ENCODE data around the gene PTH1R. TPM values are rescaled to one million over a fixed set of nuclear protein-coding genes. Genes with fewer than 3 reads are reported as not detected.

The PTH1R gene
- polyA plus RNA-seq, 1 donor (not counting 4 experiments of a cell fraction or from before 2014, with no cell fraction given) = not detected

DNA sequence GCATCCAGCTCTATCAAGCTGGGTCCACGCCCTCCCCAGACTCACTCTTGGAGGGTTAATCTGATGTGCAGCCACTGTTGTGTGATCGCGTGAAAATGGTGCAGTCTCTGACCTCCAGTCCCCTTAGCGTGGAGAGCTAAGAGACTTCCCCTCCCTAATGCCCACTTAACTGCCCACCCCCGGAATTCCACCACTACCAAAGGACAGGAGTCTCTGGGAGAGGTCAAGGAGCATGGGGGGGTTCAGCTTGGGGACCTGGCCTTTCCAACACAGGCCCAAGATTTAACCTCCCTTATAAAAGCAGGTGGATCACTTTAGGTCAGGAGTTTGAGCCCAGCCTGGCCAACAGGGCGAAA is 50.2 kb downstream of the PTH1R start:
- peaks cover 33 to 40% of the 10 kb centered on the region in 2 experiments for H3K36me3 ChIP-seq (ENCODE audit: control insufficient read depth in 2 of 2, extremely low read depth in 1 of 2, insufficient read depth in 2 of 2, low read length in 2 of 2)
- H3K4me1 ChIP-seq (ENCODE audit: control insufficient read depth, extremely low read depth, insufficient read depth, low read length) = peaks cover 15% of the 10 kb centered on the region
- no peak overlapping the region for H3K4me2 ChIP-seq (ENCODE audit: control insufficient read depth, extremely low read depth, insufficient read depth, low read depth, low read length)
- H3K9me1 ChIP-seq (ENCODE audit: control insufficient read depth, extremely low read depth, insufficient read depth, low read length) = peaks cover 9% of the 10 kb centered on the region
- FAIRE-seq (no peak), DNase-seq (ENCODE audit: low read depth, low spot score) (no peak)
- dilution Hi-C loops (cut with MboI; ENCODE audit: extremely low pct_ligation_motif_present, low sequenced_read_pairs) = no loop called here
- H3K27me3 ChIP-seq (ENCODE audit: control insufficient read depth, extremely low read depth, insufficient read depth, low read length) = no peaks in the 10 kb centered on the region
- TF ChIP-seq, protein P1, sequence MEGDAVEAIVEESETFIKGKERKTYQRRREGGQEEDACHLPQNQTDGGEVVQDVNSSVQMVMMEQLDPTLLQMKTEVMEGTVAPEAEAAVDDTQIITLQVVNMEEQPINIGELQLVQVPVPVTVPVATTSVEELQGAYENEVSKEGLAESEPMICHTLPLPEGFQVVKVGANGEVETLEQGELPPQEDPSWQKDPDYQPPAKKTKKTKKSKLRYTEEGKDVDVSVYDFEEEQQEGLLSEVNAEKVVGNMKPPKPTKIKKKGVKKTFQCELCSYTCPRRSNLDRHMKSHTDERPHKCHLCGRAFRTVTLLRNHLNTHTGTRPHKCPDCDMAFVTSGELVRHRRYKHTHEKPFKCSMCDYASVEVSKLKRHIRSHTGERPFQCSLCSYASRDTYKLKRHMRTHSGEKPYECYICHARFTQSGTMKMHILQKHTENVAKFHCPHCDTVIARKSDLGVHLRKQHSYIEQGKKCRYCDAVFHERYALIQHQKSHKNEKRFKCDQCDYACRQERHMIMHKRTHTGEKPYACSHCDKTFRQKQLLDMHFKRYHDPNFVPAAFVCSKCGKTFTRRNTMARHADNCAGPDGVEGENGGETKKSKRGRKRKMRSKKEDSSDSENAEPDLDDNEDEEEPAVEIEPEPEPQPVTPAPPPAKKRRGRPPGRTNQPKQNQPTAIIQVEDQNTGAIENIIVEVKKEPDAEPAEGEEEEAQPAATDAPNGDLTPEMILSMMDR (optimal IDR thresholded peaks at IDR 0.05 in 1 of 3, IDR thresholded peaks at IDR 0.05 in 1 of 3, conservative IDR thresholded peaks at IDR 0.05 in 1 of 3; ENCODE audit: extremely low read depth in 1 of 3, insufficient read depth in 2 of 3, low read length in 3 of 3) = no peak
- no peak for TF ChIP-seq EZH2 (IDR thresholded peaks at IDR 0.05; ENCODE audit: low read length)
- no peak overlapping the region for H3K4me3 ChIP-seq (ENCODE audit: control insufficient read depth in 2 of 3, extremely low read depth in 1 of 3, insufficient read depth in 2 of 3, low read depth in 1 of 3, low read length in 3 of 3)
- no peak overlapping the region for H3K9ac ChIP-seq (ENCODE audit: control insufficient read depth, extremely low read depth, insufficient read depth, low read length)
- H4K20me1 ChIP-seq (ENCODE audit: control insufficient read depth, extremely low read depth, insufficient read depth, low read length) = no peaks in the 10 kb centered on the region
- no peaks in the 10 kb centered on the region for H3K9me3 ChIP-seq (ENCODE audit: control insufficient read depth, low read depth, low read length)
- H3K79me2 ChIP-seq (ENCODE audit: control insufficient read depth, insufficient read depth, low read length) = peaks cover 43% of the 10 kb centered on the region
- H3K27ac ChIP-seq (ENCODE audit: control insufficient read depth, insufficient read depth, low read length) = no peak overlapping the region
- no peak overlapping the region for H2AFZ ChIP-seq (ENCODE audit: control insufficient read depth, low read length)

DNA sequence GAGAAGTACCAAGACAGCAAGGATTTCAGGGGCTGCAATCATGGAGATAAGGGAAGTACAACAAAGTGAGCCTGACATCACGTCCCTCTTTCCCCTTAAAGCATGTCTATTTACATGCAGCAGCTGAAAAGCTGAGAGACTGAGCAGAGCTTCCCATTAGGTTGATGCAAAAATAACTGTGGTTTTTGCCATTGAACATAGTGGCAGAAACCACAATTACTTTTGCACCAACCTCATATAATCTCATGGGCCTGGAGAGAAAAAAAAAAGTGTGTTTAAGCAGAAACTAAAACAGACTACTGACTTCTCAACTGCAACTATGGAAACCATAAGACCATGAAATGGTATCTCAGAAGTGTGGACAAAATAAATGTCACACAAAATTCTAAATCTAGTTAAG is 50.8 kb downstream of the PTH1R start:
- H3K4me3 ChIP-seq (ENCODE audit: control insufficient read depth in 2 of 3, extremely low read depth in 1 of 3, insufficient read depth in 2 of 3, low read depth in 1 of 3, low read length in 3 of 3) = no peak overlapping the region
- no peaks in the 10 kb centered on the region for H3K9me3 ChIP-seq (ENCODE audit: control insufficient read depth, low read depth, low read length)
- H4K20me1 ChIP-seq (ENCODE audit: control insufficient read depth, extremely low read depth, insufficient read depth, low read length) = no peaks in the 10 kb centered on the region
- H3K27me3 ChIP-seq (ENCODE audit: control insufficient read depth, extremely low read depth, insufficient read depth, low read length) = no peaks in the 10 kb centered on the region
- DNase-seq (ENCODE audit: low read depth, low spot score) = no peak
- no peak overlapping the region for H3K4me2 ChIP-seq (ENCODE audit: control insufficient read depth, extremely low read depth, insufficient read depth, low read depth, low read length)
- no peak overlapping the region for H3K27ac ChIP-seq (ENCODE audit: control insufficient read depth, insufficient read depth, low read length)
- H3K79me2 ChIP-seq (ENCODE audit: control insufficient read depth, insufficient read depth, low read length) = peaks cover 46% of the 10 kb centered on the region
- peaks cover 21% of the 10 kb centered on the region for H3K4me1 ChIP-seq (ENCODE audit: control insufficient read depth, extremely low read depth, insufficient read depth, low read length)
- H2AFZ ChIP-seq (ENCODE audit: control insufficient read depth, low read length) = no peak overlapping the region
- H3K36me3 ChIP-seq (ENCODE audit: control insufficient read depth in 2 of 2, extremely low read depth in 1 of 2, insufficient read depth in 2 of 2, low read length in 2 of 2) = peaks cover 27 to 34% of the 10 kb centered on the region in 2 experiments
- peaks cover 9% of the 10 kb centered on the region for H3K9me1 ChIP-seq (ENCODE audit: control insufficient read depth, extremely low read depth, insufficient read depth, low read length)
- TF ChIP-seq, protein P1 (optimal IDR thresholded peaks at IDR 0.05 in 1 of 3, IDR thresholded peaks at IDR 0.05 in 1 of 3, conservative IDR thresholded peaks at IDR 0.05 in 1 of 3; ENCODE audit: extremely low read depth in 1 of 3, insufficient read depth in 2 of 3, low read length in 3 of 3) = no peak
- no peak for TF ChIP-seq EZH2 (IDR thresholded peaks at IDR 0.05; ENCODE audit: low read length)
- FAIRE-seq = peak; percentile 20
- no peak overlapping the region for H3K9ac ChIP-seq (ENCODE audit: control insufficient read depth, extremely low read depth, insufficient read depth, low read length)
- dilution Hi-C loops (cut with MboI; ENCODE audit: extremely low pct_ligation_motif_present, low sequenced_read_pairs) = no loop called here
